Activated CD8-positive, alpha-beta memory T cell treated with anti-CD3 and anti-CD28 coated beads, Interleukin-2, amount 50 U/mL, for 1 hour (primary cell): Measurements from ENCODE around the gene OPCML.

Experiments used
- DNase-seq: peaks from one replicate; pipeline ENCODE4 v3.0.0-alpha.2; 2020; ENCODE audit errors: extremely low read depth

Gene OPCML

DNA sequence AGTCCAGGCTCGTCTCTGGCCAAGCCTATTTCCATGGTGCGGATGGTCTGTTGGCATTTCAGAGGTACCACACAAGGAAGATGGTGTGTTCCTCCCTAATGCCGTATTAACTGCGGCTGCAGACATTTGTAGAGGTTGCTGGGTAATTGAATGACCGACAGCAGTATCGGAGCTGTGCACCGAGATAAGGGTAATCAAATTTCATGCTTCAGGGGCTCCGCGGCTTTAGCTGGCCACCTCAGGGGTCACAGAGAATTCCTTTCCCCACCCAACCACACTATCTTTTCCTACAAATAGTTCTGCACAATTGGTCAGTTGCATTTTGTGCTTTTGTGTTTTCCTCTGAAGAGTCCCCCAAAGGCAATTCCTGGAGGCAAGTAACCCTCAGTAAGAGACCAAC is 297.4 kb downstream of the OPCML start:
- DNase-seq = no peak

DNA sequence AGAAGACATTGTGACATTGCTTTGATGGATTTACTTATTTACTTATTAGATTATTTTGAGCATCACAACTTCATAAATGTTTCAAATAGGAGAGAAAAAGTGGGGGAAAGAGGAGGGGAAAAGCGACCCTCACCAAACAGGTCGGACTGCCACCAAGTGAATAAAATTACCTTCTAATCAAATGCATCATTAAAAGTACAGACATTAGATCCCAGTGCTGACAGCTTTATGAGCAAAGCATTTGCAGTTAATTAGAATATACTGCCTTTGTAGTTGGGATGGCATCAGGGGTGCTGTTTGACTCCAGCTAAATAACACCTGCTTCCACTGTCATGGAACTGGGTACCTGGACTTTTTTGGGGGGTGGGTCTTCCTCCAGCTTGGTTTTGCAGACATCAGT is 299.6 kb downstream of the OPCML start:
- no peak for DNase-seq

- DNase-seq = no peak
These were observed 301.9 kb downstream of the OPCML start for GRCh38 chr11:133230431-133230830.

- no peak for DNase-seq
These were observed 303.6 kb downstream of the OPCML start for GRCh38 chr11:133228471-133229329.

DNA sequence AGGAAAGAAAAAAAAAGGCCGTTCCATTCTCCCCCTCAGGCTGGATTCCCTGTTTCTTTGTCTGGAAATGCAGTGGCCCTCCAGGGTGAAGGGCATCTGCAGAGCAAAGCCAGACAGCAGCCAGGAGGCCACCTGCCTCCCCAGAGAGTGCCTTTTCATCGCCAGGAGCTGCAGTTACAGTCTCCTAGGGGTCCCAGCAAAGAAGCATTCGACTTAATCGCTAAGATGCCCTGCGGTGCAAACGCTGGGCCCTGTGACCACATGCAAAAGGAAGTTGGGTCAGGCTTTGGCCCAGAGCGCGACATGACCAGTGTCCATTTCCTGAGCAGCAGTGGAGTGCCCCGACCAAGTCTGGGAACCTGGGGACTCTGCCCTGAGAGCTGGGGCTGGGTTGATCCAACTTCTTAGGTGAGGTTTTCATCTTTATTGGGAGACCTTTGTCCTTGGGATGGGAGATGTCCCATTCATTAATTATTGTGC is 304.6 kb downstream of the OPCML start:
- DNase-seq = no peak

GRCh38 chr11:133224271-133224670 is 308.0 kb downstream of the OPCML start:
- DNase-seq = no peak

DNA sequence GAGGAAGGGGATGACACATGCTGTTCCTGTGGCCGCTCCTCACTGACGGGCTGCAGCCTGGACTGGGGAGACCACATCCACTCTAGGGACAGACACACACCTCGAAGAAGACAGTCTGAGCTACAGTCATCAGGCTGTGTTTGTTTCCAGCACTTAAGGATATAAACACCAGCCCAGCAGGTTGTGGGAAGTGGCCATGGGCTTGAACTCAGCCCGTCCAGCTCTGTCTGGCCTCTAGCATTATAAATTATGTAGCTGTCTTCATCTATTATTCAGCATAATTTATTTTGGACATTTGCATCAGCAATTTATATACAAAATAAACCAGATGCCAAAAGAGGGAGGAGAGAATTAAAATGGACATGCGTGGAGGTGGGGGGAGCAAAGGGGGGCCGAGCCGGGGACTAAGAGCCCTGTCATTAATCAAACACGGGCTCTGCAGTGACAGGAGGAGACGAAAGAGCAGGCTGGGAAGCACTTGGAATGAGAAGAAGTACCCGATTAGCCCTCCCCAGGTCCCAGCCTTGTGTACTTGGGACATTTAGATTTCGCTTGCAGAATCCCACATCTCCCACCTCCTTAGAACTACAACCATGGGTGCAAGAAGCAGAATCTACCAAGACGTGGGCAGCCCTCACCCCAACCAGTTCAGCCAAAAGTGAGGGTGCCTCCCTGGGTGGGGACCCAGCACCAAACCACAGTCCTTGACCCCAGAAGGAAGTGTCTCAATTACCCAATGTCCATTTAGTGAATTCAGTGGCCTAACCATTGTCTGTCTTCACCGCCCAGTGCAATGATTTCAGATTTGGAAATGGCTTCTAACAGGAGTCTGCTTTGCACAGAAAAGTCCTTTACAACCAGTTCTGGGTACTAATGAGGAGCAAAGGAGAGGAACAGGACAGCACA is 309.6 kb downstream of the OPCML start:
- no peak for DNase-seq

GRCh38 chr11:133219543-133219942 is 312.8 kb downstream of the OPCML start:
- DNase-seq = no peak

DNA sequence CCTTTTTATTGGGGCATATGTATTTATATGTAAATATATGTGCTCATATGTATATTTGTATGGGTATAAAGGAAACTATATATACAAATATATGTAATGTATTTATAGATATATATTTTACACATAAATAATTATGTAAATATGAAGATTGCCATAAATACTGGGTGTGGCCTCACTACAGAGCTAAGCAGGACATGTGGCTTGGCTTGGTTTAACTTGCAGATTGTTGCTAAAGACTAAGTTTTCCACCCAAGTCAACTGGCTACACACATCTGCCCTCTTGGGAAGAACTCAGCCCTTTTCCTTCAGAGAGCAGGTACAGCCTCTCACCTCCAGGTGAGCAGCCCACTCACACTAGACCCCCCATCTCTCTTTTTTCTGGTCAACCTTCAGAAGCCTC is 315.5 kb downstream of the OPCML start:
- DNase-seq = no peak

DNA sequence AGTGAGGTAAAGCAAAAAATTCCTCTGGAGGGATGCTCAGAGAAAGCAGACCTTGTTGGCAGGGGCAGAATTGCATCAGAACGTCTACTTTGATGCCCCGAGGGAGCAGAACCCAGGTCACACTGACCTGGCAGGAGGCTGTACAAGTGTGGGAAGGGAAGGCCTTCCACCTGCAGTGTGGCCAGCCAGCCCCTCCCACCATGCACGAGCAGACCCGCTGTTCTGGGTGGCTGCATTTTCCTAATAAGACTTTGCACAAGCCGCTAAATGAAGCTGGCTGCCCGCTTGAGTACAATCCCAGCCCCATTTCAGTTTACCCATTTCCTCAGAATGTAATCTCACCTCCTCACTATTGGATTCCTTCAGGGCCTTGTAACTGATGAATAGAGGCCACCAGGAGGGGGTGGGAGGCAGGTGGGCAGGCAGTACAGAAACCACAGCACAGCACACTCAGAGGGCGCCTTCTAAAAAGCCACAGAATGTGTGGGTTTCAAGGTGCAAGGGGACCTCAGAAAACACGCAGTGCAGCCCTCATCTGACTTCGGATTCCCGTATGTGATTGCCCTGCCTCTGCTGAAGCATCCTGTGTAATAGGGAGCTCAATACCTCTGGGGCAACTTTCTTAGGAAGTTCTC is 316.6 kb downstream of the OPCML start:
- no peak for DNase-seq

- no peak for DNase-seq
These were observed 317.7 kb downstream of the OPCML start for GRCh38 chr11:133214646-133215045.

DNA sequence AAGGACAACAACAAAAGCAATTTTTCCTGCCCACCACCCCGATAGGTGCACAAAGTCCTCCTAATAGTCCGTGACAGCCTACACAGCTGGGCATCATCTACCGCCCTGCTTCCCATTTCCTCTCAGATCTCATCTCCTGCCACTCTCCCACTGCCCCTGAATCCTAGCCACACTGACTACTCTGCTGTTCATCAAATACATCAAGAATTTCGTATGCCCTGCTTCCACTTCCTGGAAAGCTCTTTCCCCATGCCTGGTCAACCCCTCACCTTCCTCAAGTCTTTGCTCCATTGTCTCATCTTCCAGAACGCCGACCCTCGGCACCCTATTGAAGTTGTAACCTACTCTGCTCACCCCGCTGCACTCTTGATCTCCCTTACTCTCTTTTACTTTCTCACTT is 320.1 kb downstream of the OPCML start:
- DNase-seq = no peak

GRCh38 chr11:133207995-133208394 is 324.3 kb downstream of the OPCML start:
- no peak for DNase-seq

DNA sequence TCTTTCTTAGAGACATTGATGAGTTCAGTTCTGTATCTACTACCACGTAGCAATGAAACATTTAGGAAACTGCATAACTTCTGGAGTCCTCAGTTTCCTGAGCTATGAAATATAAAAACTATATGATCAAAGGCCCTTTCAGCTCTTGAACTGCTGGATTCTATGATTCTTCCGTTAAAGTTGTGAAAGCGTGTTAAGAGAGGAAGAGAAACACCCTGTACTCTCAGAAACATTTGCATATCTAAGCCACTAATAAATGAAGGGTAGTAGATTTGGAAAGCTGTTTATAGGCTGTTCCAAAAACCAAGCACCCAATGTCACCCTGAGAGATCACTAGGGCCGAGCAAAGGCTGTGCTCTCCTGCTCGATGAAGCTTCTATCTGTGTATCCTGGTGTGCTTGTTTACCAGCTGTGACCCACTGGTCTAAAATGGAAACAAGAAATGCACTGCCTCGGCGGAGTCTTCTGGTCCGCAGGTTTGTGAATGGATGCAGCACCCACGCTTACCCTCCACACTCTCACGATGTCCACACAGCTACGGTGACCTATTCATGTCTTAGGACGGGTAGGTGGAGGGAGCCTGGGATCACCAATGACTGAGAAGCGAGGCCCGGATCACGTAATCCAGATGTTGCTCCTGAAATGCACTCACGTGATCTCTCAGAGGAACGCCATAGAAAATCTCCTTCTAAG is 325.8 kb downstream of the OPCML start:
- DNase-seq = no peak

DNA sequence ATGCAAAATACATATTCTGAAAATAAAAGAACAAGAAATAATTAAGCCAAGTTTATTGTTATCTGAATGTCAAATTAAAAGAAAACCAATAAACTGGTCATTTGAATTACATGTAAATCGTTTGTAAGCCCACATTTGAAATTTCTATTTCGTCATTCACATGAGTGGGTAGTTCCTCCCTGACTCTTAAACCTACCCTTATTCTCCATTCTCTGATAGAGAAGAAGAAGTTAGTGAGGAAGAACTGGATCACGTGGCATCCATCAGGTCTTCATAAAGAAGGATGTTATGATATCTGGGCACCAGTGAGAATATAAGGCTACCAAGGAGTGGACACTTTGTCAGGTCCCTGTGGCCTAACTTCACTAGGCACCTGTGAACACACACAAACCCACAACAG is 328.1 kb downstream of the OPCML start:
- no peak for DNase-seq

DNA sequence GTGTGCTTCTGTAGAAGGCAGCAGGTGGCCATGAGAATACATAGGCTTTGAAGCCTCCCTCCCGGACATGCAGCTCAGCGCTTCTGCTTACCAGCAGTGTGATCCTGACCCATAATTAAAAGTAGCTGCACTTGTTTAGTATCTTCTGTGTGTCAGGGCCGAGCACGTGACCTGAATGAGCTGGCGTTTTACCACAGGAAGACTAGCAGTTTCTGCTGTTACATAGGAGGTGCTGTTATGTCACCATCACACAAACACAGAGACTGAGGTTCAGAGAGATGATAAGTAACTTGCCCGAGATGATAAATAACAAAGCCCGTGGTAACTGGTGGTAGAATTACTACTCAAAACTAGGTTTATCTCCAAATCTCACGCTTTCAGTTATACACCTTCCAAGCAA is 329.5 kb downstream of the OPCML start:
- DNase-seq = no peak

DNA sequence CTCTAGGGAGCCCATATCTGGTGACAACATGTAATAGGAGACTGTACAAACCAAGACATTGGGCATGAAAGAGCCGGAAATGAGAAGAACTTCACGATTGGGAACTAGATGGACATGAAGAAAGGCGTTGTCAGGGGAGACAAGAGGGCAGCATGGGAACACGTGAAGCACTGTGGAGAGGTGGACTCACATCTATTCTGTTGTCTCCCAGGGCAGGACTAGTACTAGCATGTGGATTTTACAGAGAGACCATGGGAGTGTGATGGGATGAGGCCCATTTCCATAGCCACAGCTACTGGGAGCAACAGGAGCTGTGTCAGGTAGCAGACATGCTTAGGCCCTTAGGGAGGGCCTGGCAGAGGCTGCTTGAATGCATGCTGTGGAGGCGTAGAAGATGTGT is 333.9 kb downstream of the OPCML start:
- DNase-seq = no peak

DNA sequence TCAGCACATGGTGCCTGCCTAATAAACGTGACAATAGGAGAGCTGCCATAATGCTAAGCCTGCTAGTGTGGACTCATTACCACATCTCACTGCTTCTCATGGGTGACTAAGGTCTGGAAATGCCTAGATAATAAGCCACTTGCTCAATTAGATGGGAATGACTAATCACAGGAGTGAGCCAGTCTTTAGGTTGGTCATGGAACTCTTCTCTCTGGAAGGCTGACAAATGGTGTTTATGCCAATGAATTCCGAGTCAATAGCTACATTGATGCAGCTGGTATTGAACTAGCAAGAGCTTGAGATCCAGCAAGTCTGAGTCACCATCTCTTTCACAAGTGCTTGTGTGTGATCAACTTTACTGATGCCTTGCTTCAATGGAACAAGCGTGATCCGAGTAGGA is 334.9 kb downstream of the OPCML start:
- no peak for DNase-seq

- no peak for DNase-seq
These were observed 340.4 kb downstream of the OPCML start for GRCh38 chr11:133191931-133192330.

GRCh38 chr11:133181667-133182066 is 350.6 kb downstream of the OPCML start:
- DNase-seq = no peak

- DNase-seq = no peak
These were observed 351.2 kb downstream of the OPCML start for GRCh38 chr11:133181066-133181465.

DNA sequence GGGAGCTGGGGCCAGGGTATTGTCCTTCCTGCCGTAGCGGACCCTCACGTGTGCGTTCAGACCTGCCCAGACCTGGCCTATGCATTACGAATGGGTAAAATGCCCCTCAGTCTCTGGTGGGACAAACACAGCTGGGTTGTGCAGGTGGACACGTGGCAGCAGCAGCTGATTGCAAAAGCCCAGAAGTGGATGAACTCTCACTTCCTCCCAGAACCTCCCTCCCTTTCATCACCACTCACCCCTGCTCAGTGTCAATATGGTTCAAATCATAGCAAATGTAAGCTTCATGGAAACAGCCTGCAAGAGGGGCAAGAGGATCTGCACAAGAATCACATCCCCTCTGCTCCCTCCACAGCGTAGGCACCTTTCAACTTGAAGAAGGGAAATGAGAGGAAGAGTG is 352.1 kb downstream of the OPCML start:
- DNase-seq = no peak
